ENCODE measurements around the gene RGS17. TPM values are rescaled to one million over a fixed set of nuclear protein-coding genes. Genes with fewer than 3 reads are reported as not detected.

RGS17 gene
- total RNA-seq, 1 donor from 2014 or later: 8.1 TPM

DNA sequence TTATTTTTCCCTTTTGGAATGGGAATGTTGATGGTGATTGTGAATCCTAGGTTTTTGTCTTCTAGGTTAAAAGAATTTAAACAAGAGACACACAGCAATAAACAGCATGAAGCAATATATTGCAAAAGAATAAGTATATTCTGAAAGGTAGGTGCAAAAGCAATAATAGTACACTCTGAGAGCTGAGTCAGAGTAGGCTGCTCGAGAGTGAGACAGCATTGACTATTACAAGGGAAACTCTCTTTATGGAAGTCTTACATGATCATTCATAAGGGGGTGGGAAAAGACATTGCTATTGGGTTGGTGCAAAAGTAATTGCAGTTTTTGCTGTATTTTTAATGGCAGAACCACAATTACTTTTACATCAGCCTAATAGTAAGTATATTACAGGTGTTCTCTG, 173.3 kb downstream of the RGS17 start:
- TF ChIP-seq EZH2 (IDR thresholded peaks at IDR 0.05) (no peak), EZH2phosphoT487 (IDR thresholded peaks at IDR 0.05) (no peak)
- TF ChIP-seq, protein P1, sequence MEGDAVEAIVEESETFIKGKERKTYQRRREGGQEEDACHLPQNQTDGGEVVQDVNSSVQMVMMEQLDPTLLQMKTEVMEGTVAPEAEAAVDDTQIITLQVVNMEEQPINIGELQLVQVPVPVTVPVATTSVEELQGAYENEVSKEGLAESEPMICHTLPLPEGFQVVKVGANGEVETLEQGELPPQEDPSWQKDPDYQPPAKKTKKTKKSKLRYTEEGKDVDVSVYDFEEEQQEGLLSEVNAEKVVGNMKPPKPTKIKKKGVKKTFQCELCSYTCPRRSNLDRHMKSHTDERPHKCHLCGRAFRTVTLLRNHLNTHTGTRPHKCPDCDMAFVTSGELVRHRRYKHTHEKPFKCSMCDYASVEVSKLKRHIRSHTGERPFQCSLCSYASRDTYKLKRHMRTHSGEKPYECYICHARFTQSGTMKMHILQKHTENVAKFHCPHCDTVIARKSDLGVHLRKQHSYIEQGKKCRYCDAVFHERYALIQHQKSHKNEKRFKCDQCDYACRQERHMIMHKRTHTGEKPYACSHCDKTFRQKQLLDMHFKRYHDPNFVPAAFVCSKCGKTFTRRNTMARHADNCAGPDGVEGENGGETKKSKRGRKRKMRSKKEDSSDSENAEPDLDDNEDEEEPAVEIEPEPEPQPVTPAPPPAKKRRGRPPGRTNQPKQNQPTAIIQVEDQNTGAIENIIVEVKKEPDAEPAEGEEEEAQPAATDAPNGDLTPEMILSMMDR (IDR thresholded peaks at IDR 0.05): no peak
- no peak for DNase-seq (ENCODE audit: low spot score)
- no peaks in the 10 kb centered on the region for H4K20me1 ChIP-seq (ENCODE audit: low read depth)
- no peak overlapping the region for H2AFZ ChIP-seq (replicated peaks)
- H3K4me3 ChIP-seq: no peak overlapping the region
- H3K4me1 ChIP-seq: no peaks in the 10 kb centered on the region
- Mint-ChIP-seq H3K4me3 (no peak overlapping the region), H3K36me3 (no peaks in the 10 kb centered on the region), H3K9me3 (no peaks in the 10 kb centered on the region), H3K27ac (no peak overlapping the region), H3K27me3 (ENCODE audit: insufficient read depth, low read depth) (peaks cover 2% of the 10 kb centered on the region), H3K4me1 (no peaks in the 10 kb centered on the region)
- no peaks in the 10 kb centered on the region for H3K79me2 ChIP-seq (ENCODE audit: low read depth)
- H3K9ac ChIP-seq: no peak overlapping the region
- H3K27ac ChIP-seq: no peak overlapping the region
- H3K9me3 ChIP-seq (ENCODE audit: low read depth): no peaks in the 10 kb centered on the region
- no peak overlapping the region for H3K4me2 ChIP-seq
- no peaks in the 10 kb centered on the region for H3K36me3 ChIP-seq
- no peaks in the 10 kb centered on the region for H3F3A ChIP-seq (ENCODE audit: low read depth)
- no peaks in the 10 kb centered on the region for H3K27me3 ChIP-seq

Small RNA genes lying within 50 kb of the gene (small RNA-seq; reads per million reads assigned to genes)
- gene AL080276.1: not detected
- not detected for gene RNA5SP224

Other genes starting within 250 kb of the RGS17 start
- gene FBXO5, start 148.2 kb downstream of the RGS17 start, total RNA-seq (ENCODE audit: low replicate concordance): 80.7 and 111 TPM in 2 replicates
- 23.1 and 29.0 TPM in 2 replicates for gene MTRF1L, start 128.6 kb downstream of the RGS17 start, total RNA-seq (ENCODE audit: low replicate concordance)